Loucy (cell line): Measurements from ENCODE around the gene GABRG3.

Experiments used
- EZH2phosphoT487 ChIP-seq: fragments of 200-600 bp; IDR thresholded peaks from 2 replicates; pipeline ENCODE4 v1.6.1; 2018; ENCODE audit warnings: antibody characterized with exemption, mild to moderate bottlenecking, moderate library complexity, borderline replicate concordance
- TF ChIP-seq, protein P1 (sequence below): fragments of 200-600 bp; sonication (generic); conservative IDR thresholded peaks from 2 replicates; pipeline ENCODE4 v1.5.1; 2014; ENCODE audit warnings: mild to moderate bottlenecking, antibody characterized with exemption, low read length

DNA sequence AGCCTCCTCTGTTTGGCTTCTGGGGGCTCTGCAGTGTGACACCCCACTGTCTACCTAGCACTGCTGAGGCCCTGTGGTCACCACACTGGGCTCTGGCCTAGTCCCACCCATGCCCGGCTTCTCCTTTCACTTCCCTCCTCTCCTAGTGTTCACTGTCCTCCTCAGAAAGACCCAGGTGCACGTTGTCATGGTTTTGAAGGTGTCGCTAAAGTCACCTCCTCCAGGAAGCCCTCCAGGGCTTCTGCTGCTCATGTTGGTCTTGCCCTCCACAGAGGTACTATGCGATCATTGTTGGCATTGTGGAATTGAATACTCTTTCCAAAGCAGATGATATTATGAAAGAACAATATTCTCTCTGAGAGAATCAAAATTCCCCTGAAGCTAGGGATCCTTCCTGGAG, 163.5 kb downstream of the GABRG3 start:
- TF ChIP-seq, protein P1, sequence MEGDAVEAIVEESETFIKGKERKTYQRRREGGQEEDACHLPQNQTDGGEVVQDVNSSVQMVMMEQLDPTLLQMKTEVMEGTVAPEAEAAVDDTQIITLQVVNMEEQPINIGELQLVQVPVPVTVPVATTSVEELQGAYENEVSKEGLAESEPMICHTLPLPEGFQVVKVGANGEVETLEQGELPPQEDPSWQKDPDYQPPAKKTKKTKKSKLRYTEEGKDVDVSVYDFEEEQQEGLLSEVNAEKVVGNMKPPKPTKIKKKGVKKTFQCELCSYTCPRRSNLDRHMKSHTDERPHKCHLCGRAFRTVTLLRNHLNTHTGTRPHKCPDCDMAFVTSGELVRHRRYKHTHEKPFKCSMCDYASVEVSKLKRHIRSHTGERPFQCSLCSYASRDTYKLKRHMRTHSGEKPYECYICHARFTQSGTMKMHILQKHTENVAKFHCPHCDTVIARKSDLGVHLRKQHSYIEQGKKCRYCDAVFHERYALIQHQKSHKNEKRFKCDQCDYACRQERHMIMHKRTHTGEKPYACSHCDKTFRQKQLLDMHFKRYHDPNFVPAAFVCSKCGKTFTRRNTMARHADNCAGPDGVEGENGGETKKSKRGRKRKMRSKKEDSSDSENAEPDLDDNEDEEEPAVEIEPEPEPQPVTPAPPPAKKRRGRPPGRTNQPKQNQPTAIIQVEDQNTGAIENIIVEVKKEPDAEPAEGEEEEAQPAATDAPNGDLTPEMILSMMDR, result no peak
- no peak for TF ChIP-seq EZH2phosphoT487
